NCI-H2029 treated with DMSO at 0.1 percent for 48 hours (cell line): ENCODE data around the gene EFCAB9.
"Not testable (repeated sequence)": the region's sequence is repeated elsewhere in the genome, so short reads cannot be mapped to it uniquely, and the experiment has no call there.

Experiments
- DNase-seq: peaks from one replicate; lab custom pipeline; 2025; lab: John Stamatoyannopoulos, UW

Gene EFCAB9

DNA sequence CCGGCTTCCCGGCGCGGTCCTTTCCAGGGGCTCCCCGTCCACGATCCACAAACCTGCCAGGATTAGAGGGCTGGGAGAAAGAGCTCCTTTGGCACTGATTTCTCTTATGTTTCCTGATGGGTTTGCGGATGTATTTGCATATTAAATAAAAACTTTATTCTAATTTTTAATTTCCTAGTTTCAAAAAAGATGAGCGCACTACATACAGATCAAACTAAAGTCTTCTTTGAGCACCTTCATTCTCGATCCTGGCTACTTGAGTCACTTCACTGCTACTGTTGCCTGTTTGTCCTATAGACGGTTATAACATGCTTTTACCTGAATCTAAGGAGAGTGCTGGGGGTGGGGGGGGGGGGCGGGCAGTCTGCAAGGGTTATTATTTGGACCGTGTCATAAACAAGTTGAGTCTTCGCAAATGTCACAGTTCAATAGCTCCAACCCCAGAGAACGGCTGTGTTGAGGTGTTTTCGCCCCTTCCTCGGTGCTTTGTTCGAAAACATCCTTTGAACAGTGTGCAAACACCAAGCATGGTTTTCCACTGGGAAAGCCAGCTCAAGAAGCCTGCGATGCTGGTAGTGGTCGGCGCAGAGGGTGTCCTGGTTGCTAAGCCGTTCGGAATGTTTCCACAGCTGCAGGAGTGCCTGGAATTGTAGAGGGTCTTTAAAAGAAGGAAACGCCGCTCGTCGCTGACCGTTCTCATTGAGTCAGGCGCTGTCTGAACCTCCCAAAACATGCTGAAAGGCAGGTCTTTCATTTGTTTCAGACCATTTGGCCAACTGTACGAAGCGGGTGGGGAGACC lies 4.9 kb upstream of the EFCAB9 start:
- DNase-seq = no peak

DNA sequence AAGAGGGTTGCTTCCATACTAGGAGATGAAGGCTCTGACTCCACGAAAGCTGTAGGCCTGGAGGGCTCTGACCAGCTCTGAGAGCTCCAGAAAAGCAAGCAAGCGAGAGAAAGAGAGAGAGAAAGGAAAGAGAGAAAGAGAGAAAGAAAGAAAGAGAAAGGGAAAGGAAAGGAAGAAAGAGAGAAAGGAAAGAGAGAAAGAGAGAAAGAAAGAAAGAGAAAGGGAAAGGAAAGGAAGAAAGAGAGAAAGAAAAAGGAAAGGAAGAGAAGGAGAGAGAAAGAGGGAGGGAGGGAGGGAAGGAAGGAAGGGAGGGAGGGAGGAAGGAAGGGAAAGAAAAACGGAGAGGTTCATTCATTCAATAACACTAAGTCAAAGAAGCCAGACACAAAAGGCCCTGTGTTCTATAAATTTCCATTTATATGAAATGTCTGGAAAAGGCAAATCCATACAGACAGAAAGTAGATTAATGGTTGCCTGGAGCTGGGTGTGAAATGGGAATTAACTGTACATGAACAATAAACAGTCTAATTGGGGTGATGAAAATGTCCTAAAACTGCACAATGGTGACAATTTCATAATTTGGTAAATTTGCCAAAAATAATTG lies 4.2 kb upstream of the EFCAB9 start:
- DNase-seq = no peak

DNA sequence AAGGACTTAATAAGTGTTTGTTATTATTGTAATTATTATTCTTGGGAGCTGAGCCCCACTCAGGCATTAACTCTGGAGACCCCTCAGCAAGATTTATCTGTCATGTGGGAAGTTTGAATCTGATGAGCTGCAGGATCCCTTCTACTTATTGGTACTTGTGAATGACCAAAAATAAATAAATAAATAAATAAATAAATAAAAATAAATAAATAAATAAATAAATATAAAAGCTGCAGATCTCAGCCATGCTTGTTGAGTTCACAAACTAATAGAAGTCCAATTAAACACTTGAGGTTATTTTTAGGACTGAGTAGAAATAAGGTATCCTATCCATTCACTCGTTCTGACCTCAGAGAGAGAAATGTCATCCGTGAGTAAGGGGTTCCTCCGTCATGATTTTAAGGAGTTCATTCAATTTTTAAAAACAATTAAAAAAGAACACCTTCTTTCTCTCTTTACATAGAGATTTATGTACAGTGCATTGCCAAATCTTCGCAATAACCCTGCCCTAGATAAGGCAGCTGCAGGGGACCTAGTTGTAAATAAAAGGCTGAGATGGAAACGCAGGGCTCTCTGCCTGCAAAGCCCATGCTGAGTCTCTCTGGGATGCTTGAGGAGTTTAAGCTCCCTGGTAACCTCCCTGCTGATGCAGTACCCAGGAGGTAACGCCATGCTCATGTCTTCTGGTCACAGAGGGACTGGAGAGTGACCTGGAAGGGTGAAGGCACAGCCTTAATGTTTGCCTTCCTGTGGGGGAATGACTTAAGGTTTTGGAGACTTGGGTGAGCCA lies 1.2 kb downstream of the EFCAB9 start:
- no peak for DNase-seq

DNA sequence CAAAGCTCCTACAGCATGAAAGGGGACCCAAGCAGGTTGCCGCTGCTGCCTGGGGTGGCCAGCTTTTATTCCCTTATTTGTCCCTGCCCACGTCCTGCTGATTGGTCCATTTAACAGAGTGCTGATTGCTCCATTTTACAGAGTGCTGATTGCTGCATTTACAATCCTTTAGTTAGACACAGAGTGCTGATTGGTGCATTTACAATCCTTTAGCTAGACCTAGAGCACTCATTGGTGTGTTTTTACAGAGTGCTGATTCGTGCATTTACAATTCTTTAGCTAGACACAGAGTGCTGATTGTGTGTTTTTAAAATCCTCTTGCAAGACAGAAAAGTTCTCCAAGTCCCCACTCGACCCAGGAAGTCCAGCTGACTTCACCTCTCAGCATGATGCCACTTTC lies 3.8 kb downstream of the EFCAB9 start:
- not testable (repeated sequence) for DNase-seq

DNA sequence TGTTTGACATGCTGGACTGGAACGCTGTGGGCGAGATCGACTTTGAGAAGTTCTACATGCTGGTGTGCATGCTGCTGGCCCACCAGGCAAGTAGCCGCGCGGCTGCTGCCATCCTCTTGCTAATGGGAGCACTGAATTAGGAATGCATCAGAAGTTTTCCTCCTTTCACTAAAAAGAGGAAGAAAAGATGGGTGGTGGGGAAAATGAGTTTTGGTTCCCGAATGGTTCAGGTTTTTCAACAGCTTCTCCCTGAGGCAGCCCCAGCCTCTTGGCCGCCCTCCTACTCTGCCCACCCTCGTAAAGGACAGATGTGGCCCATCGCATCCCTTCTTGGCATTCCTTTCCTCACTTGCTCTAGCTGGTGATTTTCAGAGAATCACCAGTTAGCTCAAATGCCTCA lies 5.5 kb downstream of the EFCAB9 start:
- DNase-seq = no peak

DNA sequence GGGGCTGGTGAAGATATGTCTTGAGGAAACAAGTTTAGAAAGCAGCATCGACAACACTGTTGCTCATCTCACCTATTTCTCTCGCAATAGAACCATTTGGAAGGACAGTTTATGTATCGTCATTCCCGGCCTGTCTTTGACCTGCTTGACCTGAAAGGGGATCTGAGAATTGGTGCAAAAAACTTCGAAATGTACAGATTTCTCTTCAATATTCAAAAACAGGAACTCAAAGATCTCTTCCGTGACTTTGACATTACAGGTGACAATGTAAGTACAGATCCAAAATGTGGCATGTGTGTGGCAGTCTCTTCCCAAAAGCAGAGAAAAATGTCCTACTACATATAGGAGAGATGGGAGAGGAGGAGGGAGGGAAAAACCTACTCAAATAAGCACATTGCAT lies 6.5 kb downstream of the EFCAB9 start:
- no peak for DNase-seq

DNA sequence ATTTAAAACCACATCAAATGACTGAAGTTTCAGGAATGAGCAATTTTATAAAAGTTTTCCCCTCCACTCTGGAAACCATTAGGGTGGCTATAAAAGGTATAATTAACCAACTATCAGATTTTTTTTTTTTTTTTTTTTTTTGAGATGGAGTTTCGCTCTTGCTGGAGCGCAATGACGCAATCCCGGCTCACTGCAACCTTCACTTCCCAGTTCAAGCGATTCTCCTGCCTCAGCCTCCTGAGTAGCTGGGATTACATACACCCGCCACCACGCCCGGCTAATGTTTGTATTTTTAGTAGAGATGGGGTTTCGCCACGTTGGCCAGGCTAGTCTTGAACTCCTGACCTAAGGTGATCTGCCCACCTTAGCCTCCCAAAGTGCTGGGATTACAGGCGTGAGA lies 12.0 kb downstream of the EFCAB9 start:
- DNase-seq = not testable (repeated sequence)

DNA sequence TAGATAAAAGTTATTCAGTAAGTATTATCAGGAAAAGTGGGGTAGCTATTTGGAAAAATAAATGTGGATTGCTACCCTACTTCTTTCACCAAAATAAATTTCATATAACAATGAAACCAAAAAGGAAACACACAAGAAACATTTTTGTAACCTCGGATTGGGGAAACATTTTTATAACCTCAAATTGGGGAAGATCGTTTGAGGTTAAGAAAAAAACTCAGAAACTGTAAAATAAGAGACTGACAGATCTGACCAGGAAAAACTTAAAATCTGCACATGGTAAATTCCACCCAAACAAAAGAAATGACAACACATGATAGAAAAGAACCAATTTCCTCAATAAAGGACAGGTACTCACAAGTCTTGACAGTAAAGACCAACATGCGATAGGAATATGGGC lies 13.5 kb downstream of the EFCAB9 start:
- DNase-seq = no peak

DNA sequence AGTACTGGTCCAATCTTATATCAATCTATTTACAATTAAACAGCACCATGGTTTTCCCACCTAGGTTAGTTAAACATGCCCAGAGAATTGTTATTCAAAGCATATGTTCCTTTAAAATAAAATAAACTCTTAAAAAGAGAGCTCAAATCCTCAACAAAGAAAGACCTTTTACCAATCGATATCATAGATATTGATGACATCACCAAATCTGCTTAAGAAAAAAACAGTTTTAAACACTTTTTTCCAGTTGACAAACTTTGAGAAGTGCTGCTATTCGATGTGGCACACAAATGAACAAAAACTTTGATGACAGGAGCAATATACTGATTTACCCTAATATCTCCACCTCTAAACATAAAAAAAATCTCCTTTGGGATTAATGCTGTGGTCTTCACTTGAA lies 15.7 kb downstream of the EFCAB9 start:
- DNase-seq = no peak

DNA sequence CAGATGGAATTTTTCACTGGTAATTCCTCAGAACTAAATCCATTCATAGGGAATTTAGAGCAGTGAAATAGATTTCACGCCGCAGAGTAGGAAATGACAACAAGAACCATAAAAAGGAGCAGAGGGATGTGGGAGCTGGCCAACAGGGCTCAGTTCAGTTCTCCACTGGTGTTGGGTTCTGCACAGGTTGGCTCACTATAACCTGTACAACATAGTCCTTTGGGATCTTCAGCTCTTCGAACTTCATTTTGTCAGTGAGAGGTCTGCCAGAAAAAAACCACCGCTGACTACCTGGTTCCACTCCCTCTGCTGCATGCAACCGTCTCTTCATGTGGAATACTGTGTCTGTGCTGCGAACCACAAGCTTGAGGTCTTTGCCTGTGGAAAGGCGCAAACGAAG lies 17.7 kb downstream of the EFCAB9 start:
- DNase-seq = no peak

DNA sequence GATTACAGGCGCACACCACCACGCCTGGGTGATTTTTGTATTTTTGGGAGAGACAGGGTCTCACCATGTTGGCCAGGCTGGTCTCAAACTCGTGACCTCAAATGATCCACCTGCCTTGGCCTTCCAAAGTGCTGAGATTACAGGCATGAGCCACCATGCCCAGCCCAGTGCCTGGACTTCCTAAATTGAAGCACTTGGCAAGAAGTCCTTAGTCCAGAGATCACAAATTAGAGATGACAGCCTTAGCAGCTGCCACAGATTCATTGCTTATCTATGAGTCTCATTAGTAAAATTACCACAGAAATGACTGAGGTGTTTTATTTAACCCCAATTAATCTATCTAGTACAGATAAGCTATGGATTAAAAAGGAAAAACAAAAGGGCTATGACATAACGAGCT lies 19.2 kb downstream of the EFCAB9 start:
- no peak for DNase-seq

DNA sequence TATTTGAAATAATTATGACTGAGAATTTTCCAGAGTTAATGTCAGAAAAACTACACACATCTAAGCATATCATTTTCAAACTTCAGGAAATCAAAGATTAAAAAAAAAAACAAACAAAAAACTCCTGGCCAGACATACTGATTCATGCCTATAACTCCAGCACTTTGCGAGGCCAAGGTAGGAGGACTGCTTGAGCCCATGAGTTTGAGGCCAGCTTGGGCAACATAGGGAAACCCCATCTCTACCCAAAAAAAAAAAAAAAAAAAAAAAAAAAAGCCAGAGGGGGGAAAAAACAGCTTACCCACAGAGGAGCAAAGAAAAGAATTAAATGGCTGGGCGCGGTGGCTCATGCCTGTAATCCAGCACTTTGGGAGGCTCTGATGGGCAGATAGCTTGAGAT lies 22.4 kb downstream of the EFCAB9 start:
- no peak for DNase-seq

DNA sequence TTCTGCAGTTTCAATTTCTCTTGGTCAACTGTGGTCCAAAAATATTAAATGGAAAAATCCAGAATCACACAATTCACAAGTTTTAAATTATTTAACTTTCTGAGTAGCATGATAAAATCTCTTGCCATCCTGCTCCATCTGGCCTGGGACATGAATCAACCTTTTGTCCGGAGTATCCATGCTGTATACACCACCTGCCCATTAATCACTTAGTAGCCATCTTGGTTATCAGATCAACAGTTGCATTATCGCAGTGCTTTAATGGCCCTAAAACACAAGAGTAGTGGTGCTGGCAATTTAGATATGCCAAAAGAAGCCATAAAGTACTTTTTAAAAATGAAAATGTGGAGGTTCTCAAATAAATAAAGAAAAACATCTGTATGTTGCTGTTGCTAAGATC lies 25.3 kb downstream of the EFCAB9 start:
- no peak for DNase-seq

DNA sequence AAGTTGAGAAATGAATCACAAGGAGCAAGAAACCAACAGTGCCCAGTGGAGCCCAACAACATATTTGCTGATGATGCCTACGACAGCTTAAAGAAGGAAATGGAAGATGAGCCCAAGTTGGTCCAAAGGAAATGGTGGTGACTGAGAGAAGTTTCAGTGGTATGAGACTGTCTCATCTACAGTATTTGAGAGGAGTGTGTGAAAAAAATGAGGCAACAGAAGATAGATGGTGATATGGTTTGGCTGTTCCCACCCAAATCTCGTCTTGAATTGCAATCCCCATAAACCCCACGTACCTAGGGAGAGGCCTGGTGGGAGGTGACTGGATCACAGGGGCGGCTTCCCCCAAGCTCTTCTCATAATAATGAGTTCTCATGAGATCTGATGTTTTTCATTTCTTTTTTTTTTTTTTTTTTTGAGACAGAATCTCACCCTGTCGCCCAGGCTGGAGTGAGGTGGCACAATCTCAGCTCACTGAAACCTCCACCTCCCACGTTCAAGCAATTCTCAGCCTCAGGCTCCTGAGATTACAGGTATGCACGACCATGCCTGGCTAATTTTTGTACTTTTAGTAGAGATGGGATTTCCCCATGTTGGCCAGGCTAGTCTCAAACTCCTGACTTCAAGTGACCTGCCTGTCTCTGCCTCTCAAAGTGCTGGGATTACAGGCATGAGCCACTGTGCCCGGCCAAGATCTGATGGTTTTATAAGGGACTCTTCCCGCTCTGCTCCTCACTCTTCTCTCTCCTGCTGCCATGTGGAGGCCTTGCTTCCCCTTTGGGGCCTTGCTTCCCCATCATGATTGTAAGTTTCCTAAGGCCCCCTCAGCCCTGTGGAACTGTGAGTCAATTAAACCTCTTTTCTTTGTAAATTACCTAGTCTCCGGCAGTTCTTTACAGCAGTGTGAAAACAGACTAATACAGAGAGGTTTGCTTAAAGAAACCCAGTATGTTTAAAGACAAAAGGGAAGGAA lies 30.2 kb downstream of the EFCAB9 start:
- no peak for DNase-seq

DNA sequence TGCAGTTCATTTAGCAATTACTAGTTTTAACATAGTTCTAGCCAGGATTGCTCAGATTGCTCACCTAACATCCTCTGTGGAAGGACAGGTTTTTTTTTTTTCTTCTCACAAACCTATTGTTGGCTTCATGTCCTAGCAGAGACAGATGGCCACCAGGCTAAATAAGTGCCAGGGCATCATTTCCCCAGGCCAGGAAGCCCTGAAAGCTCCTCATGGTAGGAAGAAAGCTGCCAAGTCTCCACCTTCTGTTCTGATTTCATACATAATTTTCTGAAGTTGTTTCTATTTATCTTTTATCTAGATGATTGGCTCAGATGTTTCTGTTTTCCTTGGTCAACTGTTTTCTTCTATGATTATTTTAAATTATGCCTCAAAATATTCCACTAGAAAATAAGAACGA lies 31.0 kb downstream of the EFCAB9 start:
- no peak for DNase-seq

DNA sequence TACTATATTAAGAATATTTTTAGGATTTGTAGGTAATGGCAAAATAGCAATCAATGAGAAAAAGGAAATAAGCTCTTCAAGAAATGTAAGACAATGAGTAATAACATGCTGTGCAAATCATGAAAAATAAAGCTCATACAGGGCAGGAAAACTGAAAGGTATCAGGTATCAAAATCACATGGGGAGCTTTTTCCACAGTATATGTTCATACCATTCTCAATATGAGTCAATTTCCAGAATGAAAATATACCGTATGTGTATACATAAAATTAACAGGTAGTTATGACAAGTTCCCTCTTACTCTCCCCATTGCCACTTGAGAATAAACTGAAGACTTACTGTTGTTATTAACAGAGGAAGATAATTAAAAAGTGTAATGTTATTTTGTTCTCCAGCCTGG lies 35.9 kb downstream of the EFCAB9 start:
- no peak for DNase-seq

DNA sequence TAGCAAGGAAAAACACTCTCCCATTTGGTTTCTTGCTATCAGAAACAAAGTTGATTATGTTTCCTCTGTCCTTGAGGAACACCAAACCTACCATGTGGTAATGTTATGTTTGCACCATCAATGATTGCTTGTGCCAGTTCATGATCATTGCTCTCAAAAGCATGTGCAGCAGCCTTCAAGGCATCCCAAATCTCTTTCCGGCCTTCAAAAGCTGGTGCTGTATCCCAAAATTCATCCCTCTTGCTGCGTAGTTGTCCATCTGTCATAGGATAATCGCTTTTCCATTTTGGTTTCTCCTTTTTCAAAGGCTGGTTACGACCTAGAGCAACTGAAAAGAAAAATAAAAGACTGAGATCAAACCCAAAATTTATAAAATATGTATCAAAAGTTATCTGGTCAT lies 40.1 kb downstream of the EFCAB9 start:
- DNase-seq = no peak

DNA sequence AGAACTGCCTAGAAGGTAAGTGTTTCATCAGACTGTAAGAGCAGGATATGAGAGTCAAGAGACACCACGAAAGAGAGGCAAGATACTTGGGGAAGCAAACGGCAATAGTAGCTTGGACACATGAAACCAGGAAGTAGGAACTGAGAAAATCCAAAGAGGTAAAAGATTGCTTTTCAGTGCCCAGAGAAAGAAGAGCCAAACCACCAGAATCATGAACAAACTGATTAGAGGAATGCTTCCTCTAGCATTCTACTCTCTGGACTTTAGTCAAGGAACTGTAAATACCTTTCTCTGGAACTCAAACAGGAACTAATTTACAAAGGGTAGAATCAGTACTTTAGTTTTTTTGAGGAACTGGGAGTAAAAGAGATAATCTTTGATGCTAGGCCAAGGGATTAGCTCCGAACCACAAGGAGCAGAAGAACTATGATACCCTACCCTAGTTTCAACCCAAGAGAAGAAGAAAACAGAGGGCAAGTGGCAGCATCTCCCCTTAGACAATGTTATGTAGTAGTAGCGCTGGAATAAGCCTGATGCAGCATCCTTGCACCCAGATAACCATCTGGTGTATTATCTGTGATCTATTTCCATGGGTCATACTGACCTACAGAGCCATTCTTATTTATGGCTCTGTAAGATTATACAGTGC lies 41.3 kb downstream of the EFCAB9 start:
- DNase-seq = peak; percentile 5

DNA sequence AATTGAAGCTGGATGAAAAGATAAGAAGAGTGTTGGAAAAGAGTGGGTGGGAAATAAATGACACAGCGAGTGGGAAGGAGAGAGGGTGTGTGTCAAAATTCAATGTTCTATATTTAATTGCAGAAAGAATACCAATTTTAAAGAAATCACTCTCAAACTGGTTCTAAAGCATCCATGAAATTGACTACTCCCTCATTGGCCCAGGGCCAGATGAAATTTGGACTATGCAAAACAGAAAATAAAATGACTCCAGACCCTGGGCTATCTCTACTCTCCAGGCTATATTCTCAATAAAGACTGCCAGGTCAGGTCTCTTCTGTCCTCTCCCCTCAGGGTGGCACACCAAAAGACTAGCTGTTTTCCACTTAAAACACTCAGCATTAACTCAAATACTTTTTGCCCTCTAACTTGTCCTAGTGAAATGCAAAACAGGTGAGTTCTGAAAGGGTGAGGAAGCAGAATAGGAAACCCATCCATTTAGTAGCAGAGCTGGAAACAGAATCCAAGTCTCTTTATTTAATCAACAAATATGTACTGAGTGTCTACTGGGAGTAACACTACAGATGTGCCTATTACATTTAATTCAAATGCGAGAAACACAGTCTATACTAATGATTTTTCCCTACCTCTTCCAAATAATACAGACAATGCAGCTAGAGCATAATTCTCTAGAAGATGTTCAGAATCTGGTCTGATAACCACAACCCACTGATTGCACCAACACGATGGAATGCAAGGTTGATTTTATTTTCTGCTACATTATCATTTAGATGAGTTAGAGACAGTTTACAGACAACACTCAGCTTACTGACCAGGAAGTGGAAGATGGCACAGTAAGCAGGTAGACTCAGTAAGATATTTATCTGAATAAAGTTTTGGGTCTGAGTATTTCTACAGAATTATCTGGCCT lies 42.1 kb downstream of the EFCAB9 start:
- DNase-seq = peak; percentile 0

DNA sequence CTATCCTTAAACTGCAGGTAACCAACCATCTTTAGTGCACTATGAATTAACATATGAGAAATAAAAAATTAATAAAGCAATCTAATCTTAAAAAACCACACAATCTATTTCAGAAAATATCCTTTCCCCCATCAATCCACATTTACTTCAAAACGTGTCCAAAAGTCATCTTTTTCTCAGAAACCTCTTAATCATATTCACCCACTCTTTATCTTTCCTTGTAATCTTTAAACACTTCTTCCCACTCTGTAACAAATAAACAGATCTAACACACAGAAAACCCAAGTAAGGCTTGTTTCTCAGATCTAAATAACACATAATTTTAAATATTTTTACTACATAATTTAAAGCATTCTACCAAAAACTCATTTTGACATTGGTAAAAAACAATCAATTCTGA lies 44.4 kb downstream of the EFCAB9 start:
- DNase-seq = no peak
